Retinal pigment epithelial cell (primary cell): ENCODE data around the gene RALB.

ENCODE experiments used
- DNase-seq: peaks from one replicate; pipeline ENCODE4 v3.0.0-alpha.2; 2010; ENCODE audit warnings: low read depth
- H3K4me3 ChIP-seq: 2 replicates; pipeline ENCODE4 v1.5.1; 2011; ENCODE audit warnings: mild to moderate bottlenecking, low read length, control low read depth, moderate library complexity
- CTCF ChIP-seq: conservative IDR thresholded peaks from 2 replicates; pipeline ENCODE4 v1.5.1; 2011; ENCODE audit warnings: low read depth, low read length, control low read depth, inconsistent platforms

Gene RALB

GRCh38 chr2:120287183-120288015, 34.7 kb downstream of the RALB start:
- no peak for DNase-seq

GRCh38 chr2:120288016-120288373, 35.3 kb downstream of the RALB start:
- DNase-seq: no peak
- TF ChIP-seq CTCF: no peak
- H3K4me3 ChIP-seq: no peak overlapping the region

More at GRCh38 chr2:120287183-120288015, 34.7 kb downstream of the RALB start:
- TF ChIP-seq CTCF: no peak
- H3K4me3 ChIP-seq: no peak overlapping the region

GRCh38 chr2:120289221-120289906, 36.7 kb downstream of the RALB start:
- DNase-seq: no peak
- no peak overlapping the region for H3K4me3 ChIP-seq
- peak; percentile 39 for TF ChIP-seq CTCF

GRCh38 chr2:120290737-120291136, 38.1 kb downstream of the RALB start:
- DNase-seq: no peak
- no peak overlapping the region for H3K4me3 ChIP-seq
- no peak for TF ChIP-seq CTCF

- TF ChIP-seq CTCF: no peak
- DNase-seq: no peak
- H3K4me3 ChIP-seq: no peak overlapping the region
Measured at GRCh38 chr2:120291401-120292311, 39.0 kb downstream of the RALB start.

GRCh38 chr2:120293096-120294007, 40.7 kb downstream of the RALB start:
- H3K4me3 ChIP-seq: no peak overlapping the region
- DNase-seq: no peak

More at GRCh38 chr2:120293096-120294007, 40.7 kb downstream of the RALB start:
- no peak for TF ChIP-seq CTCF
